GM19193 (cell line): ENCODE measurements around the gene NWD2.

Experiments
- POLR2A ChIP-seq: IDR thresholded peaks from 4 replicates; pipeline ENCODE4 v1.6.1; 2011; ENCODE audit not compliant: insufficient read depth, insufficient read length; ENCODE audit errors: extremely low read depth

Gene NWD2

DNA sequence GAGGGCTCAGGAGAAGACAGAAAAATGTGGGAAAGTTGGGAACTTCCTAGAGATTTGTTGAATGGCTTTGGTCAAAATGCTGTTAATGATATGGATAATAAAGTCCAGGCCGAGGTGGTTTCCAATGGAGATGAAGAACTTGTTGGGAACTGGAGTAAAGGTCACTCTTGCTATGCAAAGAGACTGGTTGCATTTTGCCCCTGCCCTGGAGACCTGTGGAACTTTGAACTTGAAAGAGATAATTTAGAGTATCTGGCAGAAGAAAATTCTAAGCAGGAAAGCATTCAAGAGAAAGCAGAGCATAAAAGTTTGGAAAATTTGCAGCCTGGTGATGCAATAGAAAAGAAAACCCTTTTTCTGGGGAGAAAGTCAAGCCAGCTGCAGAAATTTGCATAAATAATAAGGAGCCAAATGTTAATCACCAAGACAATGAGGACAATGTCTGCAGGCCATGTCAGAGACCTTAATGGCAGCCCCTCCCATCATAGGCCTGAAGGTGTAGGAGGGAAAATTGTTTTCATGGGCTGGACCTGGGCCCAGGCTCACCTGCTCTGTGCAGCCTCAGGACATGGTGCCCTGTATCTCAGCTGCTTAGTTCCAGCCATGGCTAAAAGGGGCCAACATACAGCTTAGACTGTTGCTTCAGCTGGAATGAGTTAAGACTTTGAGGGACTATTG, 237.8 kb downstream of the NWD2 start:
- no peak for TF ChIP-seq POLR2A

DNA sequence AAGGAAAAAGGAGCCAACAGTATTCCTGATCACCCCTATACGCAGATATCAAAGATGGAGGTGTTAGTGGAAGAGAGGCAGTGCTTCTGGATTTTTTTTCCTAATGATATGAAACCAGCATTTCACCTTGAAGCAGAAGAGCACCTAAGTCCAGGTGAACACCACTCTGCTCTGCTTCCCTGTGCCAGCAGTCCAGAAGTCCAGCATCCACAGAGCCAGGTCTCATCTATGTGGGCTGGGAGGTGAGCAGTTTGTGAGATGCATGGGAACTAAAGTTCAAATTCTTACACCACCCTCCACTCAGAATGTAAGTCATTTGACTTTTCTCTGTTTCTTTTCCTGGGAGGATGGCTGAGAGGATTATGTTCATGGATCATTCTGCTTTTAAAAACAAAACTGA, 239.1 kb downstream of the NWD2 start:
- TF ChIP-seq POLR2A, result no peak

DNA sequence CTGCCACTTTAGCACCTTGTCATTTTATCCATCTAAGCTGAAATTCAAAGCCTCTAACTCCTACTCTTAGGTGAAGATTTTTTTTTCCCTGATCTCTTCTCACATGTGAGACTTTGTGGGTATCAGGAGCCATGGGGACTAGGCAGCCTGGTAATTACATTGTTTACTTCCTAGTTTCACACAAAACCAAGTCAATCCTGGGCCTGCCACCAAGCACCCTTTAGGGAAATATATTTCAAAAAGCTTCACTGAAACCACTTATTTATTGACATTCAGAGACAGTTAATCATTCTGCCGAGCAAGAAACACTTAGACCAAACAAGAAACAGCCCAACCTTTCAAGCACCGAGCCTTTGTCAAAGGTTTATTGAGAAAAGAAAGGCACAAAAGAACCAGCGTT, 241.6 kb downstream of the NWD2 start:
- no peak for TF ChIP-seq POLR2A

DNA sequence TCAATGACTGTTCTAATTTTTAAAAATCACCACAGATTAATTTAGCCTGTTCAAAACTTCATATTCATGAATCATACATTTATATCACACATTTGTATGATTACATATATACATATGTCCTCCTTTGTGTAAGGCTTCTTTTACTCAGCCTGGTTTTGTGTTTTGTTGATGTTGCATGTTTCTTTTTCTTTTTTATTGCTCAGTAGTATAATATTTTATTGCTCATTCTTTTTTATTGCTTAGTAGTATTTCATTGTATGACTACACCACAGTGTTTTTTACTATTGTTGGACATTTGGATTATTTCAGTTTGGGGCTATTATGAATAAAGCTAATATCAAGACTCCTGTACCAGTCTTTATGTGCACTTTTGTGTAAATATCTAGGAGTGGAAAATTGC, 243.1 kb downstream of the NWD2 start:
- TF ChIP-seq POLR2A, result no peak

DNA sequence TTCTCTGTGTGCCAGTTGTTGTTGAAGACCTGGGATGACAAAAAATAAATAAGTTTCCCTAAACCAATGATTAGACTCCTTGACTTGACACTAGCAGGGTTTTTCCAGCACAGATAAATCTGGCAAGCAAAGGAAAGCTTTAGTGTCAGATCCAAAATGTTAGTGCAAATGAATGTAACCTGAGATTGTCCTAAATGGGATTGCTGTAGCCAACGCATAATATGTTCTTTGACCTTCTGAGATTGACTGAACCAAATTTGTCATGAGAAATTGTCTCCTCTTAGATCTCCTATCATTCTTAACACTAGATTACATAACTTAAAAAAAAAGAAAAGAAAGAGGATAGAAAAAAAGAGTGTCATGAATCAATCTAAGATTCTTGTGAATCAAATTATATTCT, 245.2 kb downstream of the NWD2 start:
- no peak for TF ChIP-seq POLR2A

DNA sequence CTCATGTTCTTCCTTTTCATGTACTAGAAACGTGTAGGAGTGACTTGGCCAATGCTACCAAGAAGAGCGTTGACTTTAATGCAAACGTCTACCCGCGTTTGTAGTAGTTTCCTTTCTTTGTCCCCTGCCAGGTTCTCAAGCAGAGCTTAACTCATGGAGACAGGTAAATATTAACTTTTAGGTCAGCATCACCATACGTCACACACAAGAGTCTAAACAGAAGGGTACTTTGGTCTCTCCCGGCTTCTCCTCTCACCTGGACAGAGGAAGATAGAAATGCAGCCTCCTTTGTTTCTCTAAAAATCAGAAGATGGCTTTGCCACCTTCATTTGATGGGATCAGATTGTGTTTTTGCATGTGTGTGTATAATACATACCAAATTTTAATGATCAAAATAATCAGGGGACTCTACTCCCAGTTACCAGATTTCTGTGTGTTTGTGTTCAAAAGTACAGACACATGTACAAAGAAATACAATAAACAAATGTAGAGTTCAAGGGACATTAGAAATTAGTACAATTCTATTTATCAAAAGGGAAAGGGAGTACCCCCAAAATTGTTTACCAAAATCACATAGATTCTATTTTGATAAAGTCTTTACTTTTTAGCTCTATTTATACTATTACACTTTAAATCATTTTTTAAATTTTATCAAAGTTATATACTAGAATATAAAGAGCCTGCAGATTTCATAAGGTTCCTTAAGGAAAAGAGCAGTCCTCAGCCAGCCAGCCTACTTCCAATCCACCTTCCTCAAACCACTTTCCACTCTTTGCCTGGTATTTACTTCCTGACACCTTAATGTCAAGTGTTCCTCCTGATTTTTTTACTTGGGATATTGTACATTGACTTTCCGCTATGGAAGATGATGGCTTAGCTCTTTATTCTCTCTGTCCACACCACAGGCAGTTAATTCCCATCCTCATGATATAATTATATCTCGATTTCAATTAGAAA, 246.1 kb downstream of the NWD2 start:
- no peak for TF ChIP-seq POLR2A
